ENCODE data around the gene XRCC1.
"Not testable (repeated sequence)": the region's sequence is repeated elsewhere in the genome, so short reads cannot be mapped to it uniquely, and the experiment has no call there.

The XRCC1 gene

DNA sequence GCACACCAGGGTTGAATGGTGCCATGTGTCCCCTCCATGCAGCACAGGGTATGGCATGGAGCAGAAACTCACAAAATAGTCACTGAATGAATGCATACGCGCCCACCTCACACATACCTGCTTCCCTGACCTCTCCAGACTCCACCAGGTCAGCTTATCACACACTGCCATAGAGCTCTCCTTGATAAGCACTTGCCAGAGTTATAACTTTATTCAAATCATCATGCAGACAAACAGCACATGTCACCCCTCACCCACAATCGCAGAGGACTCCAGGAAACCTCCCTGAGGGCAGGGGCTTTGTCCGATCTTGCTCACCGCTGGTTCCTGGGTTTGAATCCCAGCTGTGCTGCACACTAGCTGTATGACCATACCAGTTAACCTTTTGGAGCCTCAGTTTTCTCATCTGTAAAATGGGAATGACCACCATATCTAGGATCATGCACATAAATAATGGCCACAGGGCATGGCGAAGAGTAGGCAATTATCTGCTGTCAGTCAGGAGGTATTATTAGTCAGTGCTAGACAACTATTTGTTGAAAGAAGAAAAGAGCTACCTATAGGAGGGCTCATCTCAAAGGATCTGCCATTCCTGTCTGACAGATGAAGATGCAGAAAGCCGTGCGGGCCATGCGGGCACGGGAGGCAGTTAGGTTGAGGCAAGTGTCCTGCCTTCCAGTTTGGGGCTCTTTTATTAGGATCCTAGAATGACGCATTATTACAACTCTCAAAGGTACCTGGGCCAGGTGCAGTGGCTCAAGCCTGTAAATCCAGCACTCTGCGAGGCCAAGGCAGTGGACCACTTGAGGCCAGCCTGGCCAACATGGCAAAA lies 14.0 kb downstream of the XRCC1 start:
- no peaks in the 10 kb centered on the region for H3K27me3 Mint-ChIP-seq
- peaks cover 22% of the 10 kb centered on the region for H3K36me3 Mint-ChIP-seq (ENCODE audit: insufficient read depth)
- no peaks in the 10 kb centered on the region for H3K9me3 Mint-ChIP-seq
- peak overlapping the region; percentile 16 for H3K4me3 Mint-ChIP-seq
- ATAC-seq (replicated peaks; ENCODE audit: extremely low read depth, poor library complexity, severe bottlenecking) = no peak
- peaks cover 47% of the 10 kb centered on the region for H3K4me1 Mint-ChIP-seq
- peak overlapping the region; percentile 92 for H3K27ac Mint-ChIP-seq (ENCODE audit: low read depth)
- no peak for DNase-seq (ENCODE audit: low spot score in 2 of 2)

DNA sequence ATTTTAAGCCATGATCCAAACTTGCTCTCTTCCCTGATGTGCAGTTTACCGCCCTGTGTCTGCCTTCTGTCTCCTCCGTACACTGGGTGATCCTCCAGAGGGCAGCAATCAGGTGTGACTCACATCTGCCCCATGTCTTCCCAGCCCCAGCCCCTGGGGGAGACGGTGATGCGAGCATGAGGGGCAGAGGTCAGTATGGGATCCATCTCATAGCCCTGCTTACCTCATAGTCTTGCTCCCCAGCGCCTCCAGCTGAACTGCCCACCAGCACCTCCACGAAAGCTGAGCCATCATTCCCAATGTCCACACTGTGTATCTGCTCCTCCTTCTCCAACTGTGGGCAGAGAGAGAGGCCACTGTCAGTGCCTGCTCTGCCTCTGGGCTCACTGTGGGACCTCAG lies 14.6 kb downstream of the XRCC1 start:
- no peaks in the 10 kb centered on the region for H3K9me3 Mint-ChIP-seq
- H3K36me3 Mint-ChIP-seq (ENCODE audit: insufficient read depth) = peaks cover 22% of the 10 kb centered on the region
- DNase-seq (ENCODE audit: low spot score in 2 of 2) = no peak
- H3K4me3 Mint-ChIP-seq = no peak overlapping the region
- ATAC-seq (replicated peaks; ENCODE audit: extremely low read depth, poor library complexity, severe bottlenecking) = no peak
- no peaks in the 10 kb centered on the region for H3K27me3 Mint-ChIP-seq
- H3K27ac Mint-ChIP-seq (ENCODE audit: low read depth) = no peak overlapping the region
- peaks cover 47% of the 10 kb centered on the region for H3K4me1 Mint-ChIP-seq

DNA sequence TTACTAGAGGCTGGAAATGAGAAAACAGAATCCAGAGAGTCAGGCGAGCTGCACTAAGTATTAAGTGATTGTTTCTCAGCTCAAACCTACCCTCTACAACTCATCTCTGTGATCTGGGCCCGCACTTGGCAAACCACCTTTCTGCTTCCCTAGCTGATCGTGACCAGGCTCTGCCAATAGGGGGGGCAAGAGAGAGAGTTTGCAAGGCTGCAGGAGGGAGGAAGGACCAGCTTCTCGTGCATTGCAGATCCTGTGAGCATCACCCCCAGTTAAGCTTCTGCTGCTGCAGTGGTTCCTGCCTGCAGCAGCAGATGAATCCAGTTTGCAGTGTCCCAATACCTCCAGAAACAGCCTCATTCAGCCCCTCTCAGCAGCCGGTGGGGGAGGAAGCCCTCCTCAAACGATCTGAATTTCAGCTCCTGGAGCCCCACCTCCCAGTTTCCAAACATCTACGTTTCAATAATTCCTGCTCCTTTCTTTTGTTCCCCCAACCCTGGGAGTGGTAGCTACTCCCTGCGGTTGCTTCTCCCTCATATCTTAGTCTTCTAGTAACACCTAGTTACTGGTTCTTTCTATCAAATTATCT lies 20.0 kb downstream of the XRCC1 start:
- Mint-ChIP-seq H3K27ac (ENCODE audit: low read depth) (no peak overlapping the region), H3K4me3 (no peak overlapping the region), H3K36me3 (ENCODE audit: insufficient read depth) (peaks cover 27% of the 10 kb centered on the region), H3K27me3 (no peaks in the 10 kb centered on the region), H3K4me1 (peaks cover 24% of the 10 kb centered on the region), H3K9me3 (no peaks in the 10 kb centered on the region)
- DNase-seq (ENCODE audit: low spot score in 2 of 2) (peak; percentile 82 to 84), ATAC-seq (replicated peaks; ENCODE audit: extremely low read depth, poor library complexity, severe bottlenecking) (peak; percentile 97)

DNA sequence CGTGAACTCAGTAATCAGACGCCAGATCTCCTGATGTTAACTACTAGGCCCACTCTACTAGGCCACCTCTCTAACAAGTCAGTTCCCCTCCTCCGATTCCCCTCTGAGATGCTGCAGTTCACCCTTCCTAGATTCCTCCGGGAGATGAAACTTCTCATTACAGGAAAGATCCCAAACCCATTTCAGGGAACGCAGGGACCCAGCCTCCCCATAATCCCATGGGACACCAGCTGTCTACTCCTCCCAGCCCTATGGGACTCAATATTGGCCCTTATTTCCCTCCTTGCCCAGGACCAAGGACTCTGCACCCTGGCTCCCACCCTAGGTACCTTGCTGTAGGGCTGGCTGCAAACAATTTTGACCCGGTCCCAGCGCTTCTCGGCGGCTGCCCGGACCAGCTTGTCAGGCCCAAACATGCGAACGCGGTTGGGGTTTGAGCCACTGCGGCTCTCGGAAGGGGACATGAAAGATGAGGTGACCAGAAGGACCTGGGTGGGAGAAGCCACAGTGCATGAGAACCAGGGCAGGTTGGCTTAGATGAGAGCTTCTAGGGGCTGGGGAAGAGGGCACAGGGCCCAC lies 20.9 kb downstream of the XRCC1 start:
- DNase-seq (ENCODE audit: low spot score in 2 of 2) = no peak
- peaks cover 33% of the 10 kb centered on the region for H3K36me3 Mint-ChIP-seq (ENCODE audit: insufficient read depth)
- no peaks in the 10 kb centered on the region for H3K9me3 Mint-ChIP-seq
- no peak overlapping the region for H3K4me3 Mint-ChIP-seq
- no peak for ATAC-seq (replicated peaks; ENCODE audit: extremely low read depth, poor library complexity, severe bottlenecking)
- H3K4me1 Mint-ChIP-seq = peaks cover 24% of the 10 kb centered on the region
- H3K27me3 Mint-ChIP-seq = no peaks in the 10 kb centered on the region
- no peak overlapping the region for H3K27ac Mint-ChIP-seq (ENCODE audit: low read depth)

DNA sequence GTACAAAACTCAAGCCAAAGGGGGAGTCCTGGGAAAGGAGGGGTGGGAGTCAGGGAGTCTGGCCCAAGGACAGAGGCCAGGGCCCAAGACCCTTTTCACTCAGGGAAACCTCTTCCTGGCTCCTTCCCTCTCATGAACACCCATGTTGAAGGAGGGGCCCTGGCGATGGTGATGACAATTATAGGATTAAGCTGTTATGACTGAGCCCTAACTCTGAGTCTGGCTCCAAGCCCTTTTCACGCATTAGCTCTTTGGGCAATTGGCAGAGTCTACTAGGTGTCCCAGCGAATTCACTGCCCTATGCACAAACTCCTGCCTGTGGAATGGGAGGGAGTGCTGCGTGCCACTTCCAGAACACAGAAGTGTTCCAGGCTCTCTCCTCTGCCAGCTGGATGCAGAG lies 21.7 kb downstream of the XRCC1 start:
- ATAC-seq (replicated peaks; ENCODE audit: extremely low read depth, poor library complexity, severe bottlenecking) (no peak), DNase-seq (ENCODE audit: low spot score in 2 of 2) (no peak)
- peaks cover 33% of the 10 kb centered on the region for H3K36me3 Mint-ChIP-seq (ENCODE audit: insufficient read depth)
- H3K27ac Mint-ChIP-seq (ENCODE audit: low read depth) = peak overlapping the region; percentile 74
- H3K9me3 Mint-ChIP-seq = no peaks in the 10 kb centered on the region
- no peaks in the 10 kb centered on the region for H3K27me3 Mint-ChIP-seq
- H3K4me3 Mint-ChIP-seq = no peak overlapping the region
- H3K4me1 Mint-ChIP-seq = peaks cover 24% of the 10 kb centered on the region

DNA sequence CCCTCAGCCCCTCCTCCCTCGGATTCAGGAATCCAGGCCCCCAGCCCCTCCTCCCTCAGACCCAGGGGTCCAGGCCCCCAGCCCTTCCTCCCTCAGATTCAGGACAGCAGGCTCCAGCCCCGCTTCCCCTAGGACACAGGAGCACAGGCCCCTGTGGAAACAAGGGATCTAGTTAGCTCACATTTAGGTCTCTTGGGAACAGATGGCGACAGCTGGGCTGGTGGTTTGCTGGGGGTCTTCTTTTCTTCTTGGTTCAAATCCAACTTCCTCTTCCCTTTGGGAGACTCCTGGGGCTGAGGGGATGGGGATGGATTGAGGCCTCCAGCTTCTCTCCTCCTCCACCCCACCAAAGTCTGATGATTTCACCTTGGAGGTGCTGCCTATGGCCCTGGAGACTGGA lies 22.7 kb downstream of the XRCC1 start:
- Mint-ChIP-seq H3K27ac (ENCODE audit: low read depth) (peak overlapping the region; percentile 74), H3K36me3 (ENCODE audit: insufficient read depth) (peaks cover 31% of the 10 kb centered on the region), H3K4me1 (peaks cover 24% of the 10 kb centered on the region), H3K4me3 (no peak overlapping the region), H3K9me3 (no peaks in the 10 kb centered on the region), H3K27me3 (no peaks in the 10 kb centered on the region)
- DNase-seq (ENCODE audit: low spot score in 2 of 2) (no peak), ATAC-seq (replicated peaks; ENCODE audit: extremely low read depth, poor library complexity, severe bottlenecking) (no peak)

DNA sequence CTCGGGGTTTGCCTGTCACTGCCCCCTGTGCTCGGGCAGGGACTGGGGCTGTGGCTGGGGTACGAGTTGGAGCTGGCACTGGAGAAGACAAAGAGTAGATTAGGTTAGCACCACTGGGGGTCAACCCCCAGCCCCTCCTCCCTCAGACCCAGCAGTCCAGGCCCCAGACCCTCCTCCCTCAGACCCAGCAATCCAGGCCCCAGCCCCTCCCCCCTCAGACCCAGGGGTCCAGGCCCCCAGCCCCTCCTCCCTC lies 23.2 kb downstream of the XRCC1 start:
- no peak overlapping the region for H3K27ac Mint-ChIP-seq (ENCODE audit: low read depth)
- no peaks in the 10 kb centered on the region for H3K9me3 Mint-ChIP-seq
- no peaks in the 10 kb centered on the region for H3K27me3 Mint-ChIP-seq
- no peak overlapping the region for H3K4me3 Mint-ChIP-seq
- ATAC-seq (replicated peaks; ENCODE audit: extremely low read depth, poor library complexity, severe bottlenecking) = no peak
- no peak for DNase-seq (ENCODE audit: low spot score in 2 of 2)
- peaks cover 24% of the 10 kb centered on the region for H3K4me1 Mint-ChIP-seq
- H3K36me3 Mint-ChIP-seq (ENCODE audit: insufficient read depth) = peaks cover 30% of the 10 kb centered on the region

DNA sequence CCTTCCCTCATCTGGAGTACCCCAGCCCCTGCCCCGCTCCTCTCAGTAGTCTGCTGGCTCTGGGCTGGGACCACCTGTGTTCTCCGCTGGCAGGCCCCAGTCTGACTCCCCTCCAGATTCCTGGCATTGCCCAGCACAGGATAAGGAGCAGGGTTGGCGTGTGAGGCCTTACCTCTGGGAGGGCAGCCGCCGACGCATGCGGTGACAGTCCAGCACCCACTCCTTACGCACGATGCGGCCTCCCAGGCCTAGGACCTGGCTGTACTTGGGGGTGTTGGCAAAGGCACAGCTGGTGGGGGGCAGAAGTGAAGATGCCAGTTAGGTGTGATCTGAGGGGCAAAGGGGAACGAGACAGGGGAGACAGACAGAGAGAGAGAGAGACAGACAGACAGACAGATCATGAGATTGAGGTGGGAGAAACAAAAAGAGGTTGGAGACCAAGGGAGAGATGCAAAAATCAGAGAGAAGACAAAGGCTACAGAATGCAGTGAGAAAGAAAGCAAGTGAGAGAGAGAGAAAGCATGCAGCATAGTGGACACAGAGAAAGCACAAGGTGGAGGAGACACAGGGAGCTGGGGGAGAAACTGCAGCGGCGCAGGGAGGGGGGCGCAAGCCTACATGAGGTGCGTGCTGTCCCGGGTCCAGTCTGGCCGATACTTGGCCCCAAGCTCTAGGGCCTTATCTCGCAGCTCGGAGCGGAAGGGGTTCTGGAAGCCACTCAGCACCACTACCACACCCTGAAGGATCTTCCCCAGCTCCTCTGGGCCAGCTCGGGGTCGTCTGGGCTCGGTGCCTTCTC lies 23.7 kb downstream of the XRCC1 start:
- Mint-ChIP-seq H3K9me3 (no peaks in the 10 kb centered on the region), H3K4me1 (peaks cover 24% of the 10 kb centered on the region), H3K27me3 (no peaks in the 10 kb centered on the region), H3K4me3 (no peak overlapping the region), H3K27ac (ENCODE audit: low read depth) (peak overlapping the region; percentile 64), H3K36me3 (ENCODE audit: insufficient read depth) (peaks cover 30% of the 10 kb centered on the region)
- DNase-seq (ENCODE audit: low spot score in 2 of 2) (no peak), ATAC-seq (replicated peaks; ENCODE audit: extremely low read depth, poor library complexity, severe bottlenecking) (no peak)

DNA sequence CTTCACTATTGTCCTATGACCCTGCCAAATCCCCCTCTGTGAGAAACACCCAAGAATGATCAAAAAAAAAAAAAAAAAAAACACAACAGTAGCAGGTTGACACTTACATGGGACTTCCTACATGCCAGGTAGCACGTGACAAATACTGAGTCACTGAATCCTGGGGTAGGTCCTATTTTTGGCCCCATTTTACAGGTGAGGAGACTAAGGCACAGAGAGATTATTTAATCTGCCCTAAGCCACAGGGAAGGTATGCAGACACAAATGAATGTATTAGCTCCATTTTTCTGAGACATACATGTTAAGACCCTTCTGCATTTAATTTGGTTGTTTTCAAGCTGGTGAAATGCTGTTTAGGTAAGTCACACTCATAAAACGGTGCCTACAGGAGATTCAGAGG lies 26.6 kb downstream of the XRCC1 start:
- no peak for ATAC-seq (replicated peaks; ENCODE audit: extremely low read depth, poor library complexity, severe bottlenecking)
- no peaks in the 10 kb centered on the region for H3K27me3 Mint-ChIP-seq
- no peak overlapping the region for H3K4me3 Mint-ChIP-seq
- no peak overlapping the region for H3K27ac Mint-ChIP-seq (ENCODE audit: low read depth)
- no peak for DNase-seq (ENCODE audit: low spot score in 2 of 2)
- H3K4me1 Mint-ChIP-seq = peaks cover 6% of the 10 kb centered on the region
- H3K9me3 Mint-ChIP-seq = no peaks in the 10 kb centered on the region
- H3K36me3 Mint-ChIP-seq (ENCODE audit: insufficient read depth) = peaks cover 30% of the 10 kb centered on the region

DNA sequence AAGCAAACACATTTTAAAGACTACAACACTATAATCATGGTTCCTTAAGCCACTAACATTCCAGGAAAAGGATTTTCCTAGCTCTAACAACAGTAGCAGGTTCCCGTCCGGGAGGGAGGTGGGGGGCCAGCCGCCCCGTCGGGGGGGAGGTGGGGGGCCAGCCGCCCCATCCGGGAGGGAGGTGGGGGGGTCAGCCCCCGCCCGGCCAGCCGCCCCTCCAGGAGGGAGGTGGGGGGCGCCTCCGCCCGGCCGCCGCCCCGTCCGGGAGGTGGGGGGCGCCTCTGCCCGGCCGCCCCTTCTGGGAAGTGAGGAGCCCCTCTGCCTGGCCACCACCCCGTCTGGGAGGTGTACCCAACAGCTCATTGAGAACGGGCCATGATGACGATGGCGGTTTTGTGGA lies 27.4 kb downstream of the XRCC1 start:
- H3K9me3 Mint-ChIP-seq = not testable (repeated sequence)
- H3K36me3 Mint-ChIP-seq (ENCODE audit: insufficient read depth) = peaks cover 27% of the 10 kb centered on the region

DNA sequence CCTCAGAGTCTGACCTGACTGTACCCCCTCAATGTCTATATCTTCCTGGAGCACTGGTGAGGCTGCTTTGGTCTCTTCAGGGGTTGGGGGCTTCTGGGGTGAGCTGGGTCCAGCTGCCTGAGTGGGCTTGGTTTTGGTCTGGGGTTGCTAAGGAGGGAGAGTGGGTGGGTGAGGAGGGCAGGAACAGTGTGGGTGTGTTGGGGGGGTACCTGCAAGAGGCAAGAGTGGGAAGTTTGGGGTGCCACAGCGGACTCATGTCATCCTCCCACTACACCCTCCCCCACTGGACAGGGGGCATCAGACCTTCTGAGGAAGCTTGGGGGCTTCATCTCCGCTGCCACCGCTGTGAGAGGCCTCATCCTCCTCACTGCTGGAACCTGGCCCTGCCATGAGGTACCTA lies 28.7 kb downstream of the XRCC1 start:
- Mint-ChIP-seq H3K9me3 (no peaks in the 10 kb centered on the region), H3K36me3 (ENCODE audit: insufficient read depth) (peaks cover 29% of the 10 kb centered on the region), H3K27ac (ENCODE audit: low read depth) (no peak overlapping the region), H3K4me1 (peaks cover 3% of the 10 kb centered on the region), H3K27me3 (no peaks in the 10 kb centered on the region), H3K4me3 (no peak overlapping the region)
- ATAC-seq (replicated peaks; ENCODE audit: extremely low read depth, poor library complexity, severe bottlenecking) (no peak), DNase-seq (ENCODE audit: low spot score in 2 of 2) (no peak)

More for the DNA sequence above, 27.4 kb downstream of the XRCC1 start:
- ATAC-seq (replicated peaks; ENCODE audit: extremely low read depth, poor library complexity, severe bottlenecking); H3K27ac Mint-ChIP-seq (ENCODE audit: low read depth); H3K27me3 Mint-ChIP-seq; H3K4me1 Mint-ChIP-seq; H3K4me3 Mint-ChIP-seq; DNase-seq (ENCODE audit: low spot score in 2 of 2): not testable (repeated sequence)

DNA sequence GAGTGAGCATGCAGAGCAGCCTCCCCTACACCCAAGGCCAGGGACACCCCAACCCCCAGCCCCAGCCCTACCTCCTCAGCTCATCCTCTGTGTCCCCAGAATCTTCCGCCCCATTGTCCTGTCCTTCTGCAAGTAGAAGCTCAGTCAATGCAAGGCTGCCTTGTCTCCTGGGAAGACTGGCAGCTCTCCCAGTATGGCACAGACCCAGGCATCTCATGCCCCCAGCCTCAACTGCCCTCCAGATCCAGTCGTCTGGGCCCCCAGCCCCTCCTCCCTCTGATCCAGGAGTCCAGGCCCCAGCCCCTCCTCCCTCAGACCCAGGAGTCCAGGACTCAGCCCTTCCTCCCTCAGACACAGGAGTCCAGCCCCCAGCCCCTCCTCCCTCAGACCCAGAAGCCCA lies 29.3 kb downstream of the XRCC1 start:
- Mint-ChIP-seq H3K4me1 (no peaks in the 10 kb centered on the region), H3K36me3 (ENCODE audit: insufficient read depth) (peaks cover 27% of the 10 kb centered on the region), H3K27me3 (no peaks in the 10 kb centered on the region), H3K9me3 (no peaks in the 10 kb centered on the region), H3K27ac (ENCODE audit: low read depth) (no peak overlapping the region), H3K4me3 (no peak overlapping the region)
- DNase-seq (ENCODE audit: low spot score in 2 of 2) = no peak
- no peak for ATAC-seq (replicated peaks; ENCODE audit: extremely low read depth, poor library complexity, severe bottlenecking)
